DOHH2 (cell line): ENCODE measurements around the gene CAND2.

Source experiments
- EZH2phosphoT487 ChIP-seq: fragments of 200-600 bp; sonication (generic); IDR thresholded peaks from 2 replicates; pipeline ENCODE4 v1.6.1; 2017; ENCODE audit warnings: borderline replicate concordance, mild to moderate bottlenecking, antibody characterized with exemption, low read length, moderate library complexity, mixed read lengths
- TF ChIP-seq, protein P1 (sequence below): fragments of 200-600 bp; sonication (generic); IDR thresholded peaks from one replicate; pipeline ENCODE4 v1.5.1; 2014; ENCODE audit warnings: antibody characterized with exemption, mild to moderate bottlenecking, low read depth, low read length; ENCODE audit not compliant: poor library complexity, severe bottlenecking

DNA sequence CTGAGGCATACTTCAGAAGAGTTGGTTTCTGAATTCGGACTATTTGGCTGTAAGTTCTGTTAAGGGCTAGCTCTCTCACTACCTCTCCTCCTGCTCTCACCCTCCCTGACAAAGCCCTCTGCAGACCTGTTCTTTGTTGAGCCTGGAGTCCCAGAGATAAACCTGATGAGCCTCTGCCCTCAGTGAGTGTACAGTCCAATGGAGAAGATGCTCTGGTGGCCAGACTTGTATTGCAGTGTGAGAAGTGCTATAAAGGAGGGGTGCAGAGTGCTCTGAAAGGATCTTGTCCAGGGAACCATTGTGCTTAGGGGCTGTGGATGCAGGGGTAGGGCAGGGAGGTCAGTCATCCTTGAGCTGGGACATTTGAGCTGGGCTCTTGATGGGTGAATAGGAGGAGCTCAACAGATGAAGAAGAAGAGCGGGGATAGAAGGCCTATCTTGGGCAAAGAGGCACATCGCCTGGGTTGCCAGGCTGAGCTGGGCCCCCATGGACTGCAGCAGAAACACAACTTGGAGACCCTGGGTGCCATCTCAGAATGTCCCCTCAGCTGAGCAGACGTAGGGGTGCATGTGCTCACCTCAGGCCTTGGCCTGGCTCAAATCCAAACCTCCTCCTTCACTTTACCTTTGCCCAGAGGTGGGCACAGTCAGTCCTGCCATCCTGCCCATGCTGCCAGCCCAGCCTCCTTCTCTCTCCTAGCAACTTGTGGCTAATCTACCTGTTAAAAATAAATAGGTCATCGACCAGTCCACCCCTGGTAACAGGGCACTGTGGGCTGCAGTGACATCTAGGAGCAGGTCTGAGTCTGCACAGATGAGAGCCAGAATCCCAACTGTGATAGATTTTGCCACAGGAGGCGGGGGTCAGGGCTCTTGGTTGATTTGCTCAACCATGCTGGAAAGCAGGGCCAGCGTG is 3.3 kb downstream of the CAND2 start:
- TF ChIP-seq, protein P1, sequence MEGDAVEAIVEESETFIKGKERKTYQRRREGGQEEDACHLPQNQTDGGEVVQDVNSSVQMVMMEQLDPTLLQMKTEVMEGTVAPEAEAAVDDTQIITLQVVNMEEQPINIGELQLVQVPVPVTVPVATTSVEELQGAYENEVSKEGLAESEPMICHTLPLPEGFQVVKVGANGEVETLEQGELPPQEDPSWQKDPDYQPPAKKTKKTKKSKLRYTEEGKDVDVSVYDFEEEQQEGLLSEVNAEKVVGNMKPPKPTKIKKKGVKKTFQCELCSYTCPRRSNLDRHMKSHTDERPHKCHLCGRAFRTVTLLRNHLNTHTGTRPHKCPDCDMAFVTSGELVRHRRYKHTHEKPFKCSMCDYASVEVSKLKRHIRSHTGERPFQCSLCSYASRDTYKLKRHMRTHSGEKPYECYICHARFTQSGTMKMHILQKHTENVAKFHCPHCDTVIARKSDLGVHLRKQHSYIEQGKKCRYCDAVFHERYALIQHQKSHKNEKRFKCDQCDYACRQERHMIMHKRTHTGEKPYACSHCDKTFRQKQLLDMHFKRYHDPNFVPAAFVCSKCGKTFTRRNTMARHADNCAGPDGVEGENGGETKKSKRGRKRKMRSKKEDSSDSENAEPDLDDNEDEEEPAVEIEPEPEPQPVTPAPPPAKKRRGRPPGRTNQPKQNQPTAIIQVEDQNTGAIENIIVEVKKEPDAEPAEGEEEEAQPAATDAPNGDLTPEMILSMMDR: no peak
- TF ChIP-seq EZH2phosphoT487: no peak
